Right kidney (tissue), 9 donors: Measurements from ENCODE around the gene FAM156B.
"Not testable (repeated sequence)": the region's sequence is repeated elsewhere in the genome, so short reads cannot be mapped to it uniquely, and the experiment has no call there.

ENCODE experiments used
- DNase-seq: peaks from one replicate; pipeline ENCODE4 v3.0.0-alpha.2; 2016
- long read RNA-seq, 8 donors: transcript quantifications; one replicate each; lab custom pipeline, GENCODE V29; 2026

The FAM156B gene
- long read RNA-seq, donor 1, transcript FAM156B-201 (3 exons, 2,537 nt) = major isoform, 7 of 17 reads
- long read RNA-seq, donor 1, partial matches to known transcripts = 5 of 17 reads
- long read RNA-seq, donor 1, other reads (novel, unspliced or antisense) = 0 of 17 reads
- long read RNA-seq, donor 2, partial matches to known transcripts = 0 of 5 reads
- long read RNA-seq, donor 2, other reads (novel, unspliced or antisense) = 0 of 5 reads
- long read RNA-seq, donor 3, partial matches to known transcripts = 0 of 3 reads
- long read RNA-seq, donor 3, other reads (novel, unspliced or antisense) = 0 of 3 reads
- long read RNA-seq, donor 4, partial matches to known transcripts = 10 of 15 reads
- long read RNA-seq, donor 4, other reads (novel, unspliced or antisense) = 0 of 15 reads
- long read RNA-seq, donor 5, partial matches to known transcripts = 0 of 7 reads
- long read RNA-seq, donor 5, other reads (novel, unspliced or antisense) = 0 of 7 reads
- long read RNA-seq, donor 6, partial matches to known transcripts = 0 of 5 reads
- long read RNA-seq, donor 6, other reads (novel, unspliced or antisense) = 0 of 5 reads
- long read RNA-seq, donor 7, transcript FAM156B-201 (3 exons, 2,537 nt) = major isoform, 7 of 18 reads
- long read RNA-seq, donor 7, partial matches to known transcripts = 8 of 18 reads
- long read RNA-seq, donor 7, other reads (novel, unspliced or antisense) = 0 of 18 reads
- long read RNA-seq, donor 8, partial matches to known transcripts = 0 of 7 reads
- long read RNA-seq, donor 8, other reads (novel, unspliced or antisense) = 5 of 7 reads

GRCh38 chrX:52896855-52897709 lies at the start of gene FAM156B:
Gene FAM156B, plus strand, starts transcription at chrX:52897330. Its CDS starts 9,896 bp downstream, at chrX:52907226.
- DNase-seq = not testable (repeated sequence)

- no peak for DNase-seq
Measured at GRCh38 chrX:52852110-52852860, 44.8 kb upstream of the FAM156B start.

GRCh38 chrX:52856991-52857525 lies 40.1 kb upstream of the FAM156B start:
- DNase-seq = not testable (repeated sequence)

- no peak for DNase-seq
Measured at GRCh38 chrX:52865343-52865998, 31.7 kb upstream of the FAM156B start.

- DNase-seq = no peak
Measured at GRCh38 chrX:52867610-52868348, 29.4 kb upstream of the FAM156B start, which contains the start of gene XAGE3. Gene XAGE3, minus strand, starts transcription at chrX:52868083. Its CDS starts 950 bp downstream, at chrX:52867133.

- no peak for DNase-seq
Measured at GRCh38 chrX:52870046-52870445, 27.1 kb upstream of the FAM156B start.

- not testable (repeated sequence) for DNase-seq
Measured at GRCh38 chrX:52873825-52874224, 23.3 kb upstream of the FAM156B start.

- DNase-seq = no peak
Measured at GRCh38 chrX:52874661-52875060, 22.5 kb upstream of the FAM156B start.

GRCh38 chrX:52875436-52875835 lies 21.7 kb upstream of the FAM156B start:
- DNase-seq = not testable (repeated sequence)

- DNase-seq = not testable (repeated sequence)
Measured at GRCh38 chrX:52876386-52876785, 20.7 kb upstream of the FAM156B start.

GRCh38 chrX:52887459-52887858 lies 9.7 kb upstream of the FAM156B start:
- not testable (repeated sequence) for DNase-seq

- DNase-seq = not testable (repeated sequence)
Measured at GRCh38 chrX:52888090-52888489, 9.0 kb upstream of the FAM156B start.

- not testable (repeated sequence) for DNase-seq
Measured at GRCh38 chrX:52896438-52896837, 692 bp upstream of the FAM156B start.

- DNase-seq = not testable (repeated sequence)
Measured at GRCh38 chrX:52905531-52905930, 8.4 kb downstream of the FAM156B start.

- not testable (repeated sequence) for DNase-seq
Measured at GRCh38 chrX:52906072-52906471, 8.9 kb downstream of the FAM156B start.

GRCh38 chrX:52907137-52907536 lies 10.0 kb downstream of the FAM156B start:
- not testable (repeated sequence) for DNase-seq

- not testable (repeated sequence) for DNase-seq
Measured at GRCh38 chrX:52907900-52908299, 10.8 kb downstream of the FAM156B start.

- not testable (repeated sequence) for DNase-seq
Measured at GRCh38 chrX:52909313-52909969, 12.3 kb downstream of the FAM156B start.

GRCh38 chrX:52913681-52914080 lies 16.6 kb downstream of the FAM156B start:
- DNase-seq = not testable (repeated sequence)
